ENCODE results near the gene PLCXD3. TPM values are rescaled to one million over a fixed set of nuclear protein-coding genes. Genes with fewer than 3 reads are reported as not detected.
"Not testable (repeated sequence)": the region's sequence is repeated elsewhere in the genome, so short reads cannot be mapped to it uniquely, and the experiment has no call there.

Gene PLCXD3
- total and polyA plus RNA-seq, 4 experiments from 2014 or later: not detected

- no peak overlapping the region for H3K27ac Mint-ChIP-seq
Observed at GRCh38 chr5:41336471-41336870, 173.9 kb downstream of the PLCXD3 start.

GRCh38 chr5:41335596-41336181 is 174.7 kb downstream of the PLCXD3 start:
- no peaks in the 10 kb centered on the region for H3K4me1 ChIP-seq (ENCODE audit: insufficient read depth, low read length)
- no peak for DNase-seq
- no peak overlapping the region for H3K4me3 ChIP-seq (ENCODE audit: low read length in 2 of 2)
- Mint-ChIP-seq H3K27me3 (no peaks in the 10 kb centered on the region), H3K9me3 (peaks cover 0 to 1% (median 0%) of the 10 kb centered on the region in 8 donors), H3K36me3 (no peaks in the 10 kb centered on the region), H3K4me3 (no peak overlapping the region), H3K27ac (no peak overlapping the region), H3K4me1 (no peaks in the 10 kb centered on the region)
- intact Hi-C loops (cut with micrococcal nuclease): no loop called here
- ChIA-PET POLR2A (ENCODE audit: partially characterized antibody) (no interaction called here), CTCF (ENCODE audit: partially characterized antibody) (no interaction called here)
- H3K36me3 ChIP-seq (ENCODE audit: insufficient read depth, low read length): no peaks in the 10 kb centered on the region
- no peaks in the 10 kb centered on the region for H3K27me3 ChIP-seq (ENCODE audit: insufficient read depth, low read length)
- H3K27ac ChIP-seq (ENCODE audit: low read depth, low read length): no peak overlapping the region
- H3K9me3 ChIP-seq (ENCODE audit: control insufficient read depth in 1 of 2, low read length in 2 of 2): no peaks in the 10 kb centered on the region

More at GRCh38 chr5:41336471-41336870, 173.9 kb downstream of the PLCXD3 start:
- DNase-seq: no peak
- H3K9me3 Mint-ChIP-seq: peaks cover 0 to 3% (median 0%) of the 10 kb centered on the region in 8 donors
- H3K4me3 ChIP-seq (ENCODE audit: low read length in 2 of 2): no peak overlapping the region
- intact Hi-C loops (cut with micrococcal nuclease): no loop called here
- H3K36me3 ChIP-seq (ENCODE audit: insufficient read depth, low read length): no peaks in the 10 kb centered on the region
- H3K36me3 Mint-ChIP-seq: no peaks in the 10 kb centered on the region
- no peaks in the 10 kb centered on the region for H3K4me1 ChIP-seq (ENCODE audit: insufficient read depth, low read length)
- POLR2A ChIA-PET (ENCODE audit: partially characterized antibody): no interaction called here
- H3K4me3 Mint-ChIP-seq: no peak overlapping the region
- H3K27me3 ChIP-seq (ENCODE audit: insufficient read depth, low read length): no peaks in the 10 kb centered on the region
- CTCF ChIA-PET (ENCODE audit: partially characterized antibody): no interaction called here
- H3K9me3 ChIP-seq (ENCODE audit: control insufficient read depth in 1 of 2, low read length in 2 of 2): no peaks in the 10 kb centered on the region
- no peak overlapping the region for H3K27ac ChIP-seq (ENCODE audit: low read depth, low read length)
- H3K4me1 Mint-ChIP-seq: no peaks in the 10 kb centered on the region
- no peaks in the 10 kb centered on the region for H3K27me3 Mint-ChIP-seq

GRCh38 chr5:41334758-41335157 is 175.6 kb downstream of the PLCXD3 start:
- Histone ChIP-seq H3K4me3 (ENCODE audit: low read length in 2 of 2) (no peak overlapping the region), H3K36me3 (ENCODE audit: insufficient read depth, low read length) (no peaks in the 10 kb centered on the region), H3K9me3 (ENCODE audit: control insufficient read depth in 1 of 2, low read length in 2 of 2) (no peaks in the 10 kb centered on the region), H3K4me1 (ENCODE audit: insufficient read depth, low read length) (no peaks in the 10 kb centered on the region), H3K27me3 (ENCODE audit: insufficient read depth, low read length) (no peaks in the 10 kb centered on the region), H3K27ac (ENCODE audit: low read depth, low read length) (no peak overlapping the region)
- H3K27me3 Mint-ChIP-seq: no peaks in the 10 kb centered on the region
- intact Hi-C loops (cut with micrococcal nuclease): no loop called here
- no peaks in the 10 kb centered on the region for H3K4me1 Mint-ChIP-seq
- H3K36me3 Mint-ChIP-seq: no peaks in the 10 kb centered on the region
- peaks cover 0 to 3% (median under 1%) of the 10 kb centered on the region in 8 donors for H3K9me3 Mint-ChIP-seq
- ChIA-PET POLR2A (ENCODE audit: partially characterized antibody) (no interaction called here), CTCF (ENCODE audit: partially characterized antibody) (no interaction called here)
- H3K4me3 Mint-ChIP-seq: no peak overlapping the region
- no peak for DNase-seq
- H3K27ac Mint-ChIP-seq: no peak overlapping the region

GRCh38 chr5:41334221-41334620 is 176.2 kb downstream of the PLCXD3 start:
- Histone ChIP-seq H3K36me3 (ENCODE audit: insufficient read depth, low read length) (no peaks in the 10 kb centered on the region), H3K9me3 (ENCODE audit: control insufficient read depth in 1 of 2, low read length in 2 of 2) (no peaks in the 10 kb centered on the region), H3K27me3 (ENCODE audit: insufficient read depth, low read length) (no peaks in the 10 kb centered on the region), H3K4me1 (ENCODE audit: insufficient read depth, low read length) (no peaks in the 10 kb centered on the region), H3K27ac (ENCODE audit: low read depth, low read length) (no peak overlapping the region), H3K4me3 (ENCODE audit: low read length in 2 of 2) (no peak overlapping the region)
- no peaks in the 10 kb centered on the region for H3K4me1 Mint-ChIP-seq
- intact Hi-C loops (cut with micrococcal nuclease): no loop called here
- POLR2A ChIA-PET (ENCODE audit: partially characterized antibody): no interaction called here
- no peak overlapping the region for H3K4me3 Mint-ChIP-seq
- no peaks in the 10 kb centered on the region for H3K27me3 Mint-ChIP-seq
- H3K27ac Mint-ChIP-seq: no peak overlapping the region
- CTCF ChIA-PET (ENCODE audit: partially characterized antibody): no interaction called here
- no peak for DNase-seq
- H3K9me3 Mint-ChIP-seq: peaks cover 0 to 3% (median under 1%) of the 10 kb centered on the region in 8 donors
- no peaks in the 10 kb centered on the region for H3K36me3 Mint-ChIP-seq

GRCh38 chr5:41325074-41325473 is 185.3 kb downstream of the PLCXD3 start:
- Mint-ChIP-seq H3K4me3 (no peak overlapping the region), H3K9me3 (peaks cover 0 to 11% (median 3%) of the 10 kb centered on the region in 8 donors), H3K27me3 (no peaks in the 10 kb centered on the region), H3K36me3 (no peaks in the 10 kb centered on the region), H3K4me1 (no peaks in the 10 kb centered on the region), H3K27ac (no peak overlapping the region)
- Histone ChIP-seq H3K36me3 (ENCODE audit: insufficient read depth, low read length) (no peaks in the 10 kb centered on the region), H3K4me1 (ENCODE audit: insufficient read depth, low read length) (no peaks in the 10 kb centered on the region), H3K9me3 (ENCODE audit: control insufficient read depth in 1 of 2, low read length in 2 of 2) (no peaks in the 10 kb centered on the region), H3K27ac (ENCODE audit: low read depth, low read length) (no peak overlapping the region), H3K27me3 (ENCODE audit: insufficient read depth, low read length) (no peaks in the 10 kb centered on the region), H3K4me3 (ENCODE audit: low read length in 2 of 2) (no peak overlapping the region)
- no peak for DNase-seq
- ChIA-PET POLR2A (ENCODE audit: partially characterized antibody) (no interaction called here), CTCF (ENCODE audit: partially characterized antibody) (no interaction called here)
- intact Hi-C loops (cut with micrococcal nuclease): no loop called here

GRCh38 chr5:41322826-41323225 is 187.6 kb downstream of the PLCXD3 start:
- H3K4me3 Mint-ChIP-seq; CTCF ChIA-PET (ENCODE audit: partially characterized antibody): not testable (repeated sequence)

GRCh38 chr5:41312478-41313060 is 197.8 kb downstream of the PLCXD3 start:
- DNase-seq: no peak
- Mint-ChIP-seq H3K27ac (no peak overlapping the region), H3K4me1 (no peaks in the 10 kb centered on the region), H3K36me3 (no peaks in the 10 kb centered on the region), H3K4me3 (no peak overlapping the region), H3K27me3 (no peaks in the 10 kb centered on the region), H3K9me3 (peaks cover 0 to 4% (median 0%) of the 10 kb centered on the region in 8 donors)
- Histone ChIP-seq H3K4me3 (ENCODE audit: low read length in 2 of 2) (no peak overlapping the region), H3K27ac (ENCODE audit: low read depth, low read length) (no peak overlapping the region), H3K27me3 (ENCODE audit: insufficient read depth, low read length) (no peaks in the 10 kb centered on the region), H3K9me3 (ENCODE audit: control insufficient read depth in 1 of 2, low read length in 2 of 2) (no peaks in the 10 kb centered on the region), H3K36me3 (ENCODE audit: insufficient read depth, low read length) (no peaks in the 10 kb centered on the region), H3K4me1 (ENCODE audit: insufficient read depth, low read length) (no peaks in the 10 kb centered on the region)
- CTCF ChIA-PET (ENCODE audit: partially characterized antibody): no interaction called here
- intact Hi-C loops (cut with micrococcal nuclease): no loop called here
- POLR2A ChIA-PET (ENCODE audit: partially characterized antibody): no interaction called here

More at GRCh38 chr5:41322826-41323225, 187.6 kb downstream of the PLCXD3 start:
- H3K27ac ChIP-seq (ENCODE audit: low read depth, low read length); H3K4me3 ChIP-seq (ENCODE audit: low read length in 2 of 2); H3K4me1 Mint-ChIP-seq; H3K9me3 Mint-ChIP-seq; H3K27me3 Mint-ChIP-seq; H3K36me3 ChIP-seq (ENCODE audit: insufficient read depth, low read length); H3K4me1 ChIP-seq (ENCODE audit: insufficient read depth, low read length); intact Hi-C loops (cut with micrococcal nuclease); H3K36me3 Mint-ChIP-seq; H3K9me3 ChIP-seq (ENCODE audit: control insufficient read depth in 1 of 2, low read length in 2 of 2); H3K27me3 ChIP-seq (ENCODE audit: insufficient read depth, low read length); POLR2A ChIA-PET (ENCODE audit: partially characterized antibody); DNase-seq: not testable (repeated sequence)
- H3K27ac Mint-ChIP-seq: peak overlapping the region in 1 of 7 donors; percentile 19

All from CD4-positive, alpha-beta memory T cell (primary cell).